A549 (cell line): ENCODE measurements around the gene ARFGEF3.

Experiments used
- CBX2 ChIP-seq: fragments of 200-600 bp; sonication (generic); IDR thresholded peaks from 2 replicates; pipeline ENCODE4 v1.6.1; 2016; ENCODE audit warnings: low read depth, mild to moderate bottlenecking, borderline replicate concordance
- CTCF ChIP-seq: fragments of >200 bp; sonication (Bioruptor Twin); formaldehyde crosslinking; IDR thresholded peaks from 3 replicates; pipeline ENCODE4 v1.5.1; 2016
- MAX ChIP-seq: IDR thresholded peaks from 2 replicates; pipeline ENCODE4 v1.6.1; 2012
- PBX3 ChIP-seq: IDR thresholded peaks from 2 replicates; pipeline ENCODE4 v1.6.1; 2012
- POLR2A ChIP-seq: IDR thresholded peaks from 2 replicates; pipeline ENCODE4 v1.6.1; 2012; ENCODE audit warnings: mild to moderate bottlenecking, low read length
- RAD21 ChIP-seq, 2 experiments: fragments of >200 bp in 1 of 2; sonication (Bioruptor Twin) in 1 of 2; formaldehyde crosslinking in 1 of 2; IDR thresholded peaks in 1 of 2; conservative IDR thresholded peaks in 1 of 2; 2 replicates in 1 of 2; 3 replicates in 1 of 2; pipeline ENCODE4 v1.6.1; 2012 to 2018; ENCODE audit warnings: inconsistent platforms in 1 of 2
- USF2 ChIP-seq: fragments of 450-650 bp; IDR thresholded peaks from 2 replicates; pipeline ENCODE4 v1.6.1; 2014; ENCODE audit warnings: antibody characterized with exemption
- ZFP36 ChIP-seq: fragments of 450-650 bp; IDR thresholded peaks from 2 replicates; pipeline ENCODE4 v1.6.1; 2014; ENCODE audit warnings: borderline replicate concordance; ENCODE audit not compliant: partially characterized antibody

GRCh38 chr6:138389551-138389950 lies 227.8 kb downstream of the ARFGEF3 start:
- TF ChIP-seq POLR2A (no peak), CTCF (no peak), USF2 (no peak), MAX (no peak), CBX2 (no peak), RAD21 (conservative IDR thresholded peaks at IDR 0.05 in 1 of 2, IDR thresholded peaks at IDR 0.05 in 1 of 2) (no peak), PBX3 (no peak), ZFP36 (no peak)
